Lower leg skin (tissue), 3 donors: ENCODE measurements around the gene WDFY2.

Experiments used
- POLR2A ChIP-seq, 2 donors: fragments of 450-650 bp; IDR thresholded peaks; one replicate each; pipeline ENCODE4 v1.6.1; 2016 to 2017; ENCODE audit warnings: antibody characterized with exemption in 2 of 2, mild to moderate bottlenecking in 1 of 2, moderate library complexity in 1 of 2
- TF ChIP-seq, protein P1 (sequence below), 3 donors: fragments of 450-650 bp; IDR thresholded peaks; one replicate each; pipeline ENCODE4 v1.5.1; 2016; ENCODE audit warnings: antibody characterized with exemption in 3 of 3, mild to moderate bottlenecking in 3 of 3, moderate library complexity in 2 of 3

DNA sequence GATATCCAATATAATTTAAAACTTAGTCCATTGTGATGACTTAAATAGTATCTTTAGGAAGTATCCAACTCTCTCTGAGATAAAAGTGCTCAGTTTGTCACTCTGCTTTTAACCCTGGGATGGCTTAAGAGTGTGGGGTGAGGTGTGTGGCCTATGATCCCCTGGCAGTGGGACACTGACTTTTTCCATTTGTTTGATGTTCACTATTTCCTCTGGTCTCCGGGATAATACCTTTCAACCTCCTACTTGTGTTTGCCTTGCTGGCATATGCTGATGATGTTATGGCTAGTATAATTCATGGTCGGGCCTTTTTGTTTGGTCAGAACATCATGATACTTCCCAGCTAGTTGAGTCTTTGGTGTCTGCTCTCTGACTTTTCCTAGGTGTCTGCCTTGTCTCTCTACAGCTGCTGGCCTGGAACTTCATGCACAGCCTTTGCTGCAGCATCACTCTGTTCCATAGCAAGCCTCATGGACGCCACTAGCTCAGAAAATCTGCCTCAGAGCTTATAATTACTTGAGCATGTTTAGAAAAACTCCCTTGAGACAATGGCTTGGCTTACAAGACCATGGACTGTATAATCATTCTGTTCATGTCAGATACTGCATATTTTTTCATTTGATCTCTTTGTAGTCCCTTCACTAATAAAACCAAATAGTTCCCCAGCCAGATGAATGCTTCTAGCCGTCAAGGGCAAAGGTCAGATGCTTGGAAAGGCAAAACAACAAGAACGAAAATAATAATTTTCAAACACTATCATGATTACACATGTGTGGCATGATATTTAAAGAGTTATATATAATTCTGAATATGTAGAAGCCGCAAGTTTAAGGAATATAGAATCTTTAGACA lies 75.2 kb downstream of the WDFY2 start:
- TF ChIP-seq POLR2A (IDR thresholded peaks at IDR 0.05) = no peak
- TF ChIP-seq, protein P1, sequence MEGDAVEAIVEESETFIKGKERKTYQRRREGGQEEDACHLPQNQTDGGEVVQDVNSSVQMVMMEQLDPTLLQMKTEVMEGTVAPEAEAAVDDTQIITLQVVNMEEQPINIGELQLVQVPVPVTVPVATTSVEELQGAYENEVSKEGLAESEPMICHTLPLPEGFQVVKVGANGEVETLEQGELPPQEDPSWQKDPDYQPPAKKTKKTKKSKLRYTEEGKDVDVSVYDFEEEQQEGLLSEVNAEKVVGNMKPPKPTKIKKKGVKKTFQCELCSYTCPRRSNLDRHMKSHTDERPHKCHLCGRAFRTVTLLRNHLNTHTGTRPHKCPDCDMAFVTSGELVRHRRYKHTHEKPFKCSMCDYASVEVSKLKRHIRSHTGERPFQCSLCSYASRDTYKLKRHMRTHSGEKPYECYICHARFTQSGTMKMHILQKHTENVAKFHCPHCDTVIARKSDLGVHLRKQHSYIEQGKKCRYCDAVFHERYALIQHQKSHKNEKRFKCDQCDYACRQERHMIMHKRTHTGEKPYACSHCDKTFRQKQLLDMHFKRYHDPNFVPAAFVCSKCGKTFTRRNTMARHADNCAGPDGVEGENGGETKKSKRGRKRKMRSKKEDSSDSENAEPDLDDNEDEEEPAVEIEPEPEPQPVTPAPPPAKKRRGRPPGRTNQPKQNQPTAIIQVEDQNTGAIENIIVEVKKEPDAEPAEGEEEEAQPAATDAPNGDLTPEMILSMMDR (IDR thresholded peaks at IDR 0.05) = no peak
